ENCODE measurements around the gene YWHAG.

Gene YWHAG

DNA sequence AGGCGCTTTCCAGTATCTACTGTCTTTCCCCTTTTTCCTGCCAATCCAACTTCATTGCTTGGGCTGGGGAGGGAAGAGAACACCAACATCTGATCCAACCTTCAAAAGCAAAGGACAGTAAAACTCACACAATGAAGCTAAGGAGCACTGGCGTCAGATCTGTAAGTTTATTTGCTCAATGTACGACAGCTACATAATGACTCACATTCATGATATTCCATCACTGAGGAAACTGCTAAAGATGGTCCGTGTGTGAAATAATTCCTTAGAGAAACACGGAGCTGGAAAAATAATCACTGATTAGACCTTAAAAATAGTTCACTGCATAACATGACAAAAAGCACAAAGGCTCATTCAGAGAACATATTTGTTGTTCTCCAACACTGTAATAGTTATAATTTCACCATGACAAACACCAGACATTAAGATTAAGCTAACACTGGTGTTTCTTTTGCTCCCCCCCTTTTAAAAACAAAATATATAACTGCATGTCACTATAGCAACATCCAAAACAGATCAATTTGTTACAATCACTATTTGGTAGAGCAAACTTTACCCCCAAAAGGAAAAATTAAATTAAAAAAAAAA, 32.1 kb downstream of the YWHAG start:
- in situ Hi-C loops (cut with HindIII; ENCODE audit: low sequenced_read_pairs) = no loop called here

DNA sequence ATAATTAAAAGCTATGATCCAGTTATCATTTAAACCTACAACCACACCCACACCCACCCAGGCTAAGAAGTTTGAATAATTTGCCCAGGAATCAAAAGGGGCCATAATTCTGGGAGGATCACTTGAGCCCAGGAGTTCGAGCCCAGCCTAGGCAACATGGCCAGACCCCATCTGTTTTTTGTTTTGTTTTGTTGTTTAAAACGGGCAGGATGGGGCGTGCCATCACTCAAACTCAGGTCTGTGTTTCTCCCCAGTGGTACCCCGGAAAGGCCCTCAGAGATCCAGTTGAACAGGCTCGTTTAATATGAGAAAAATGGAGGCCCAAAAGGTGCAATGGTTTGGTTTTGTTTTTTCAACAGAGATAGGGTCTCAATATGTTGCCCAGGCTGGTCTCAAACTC, 33.0 kb downstream of the YWHAG start:
- in situ Hi-C loops (cut with HindIII; ENCODE audit: low sequenced_read_pairs) = no loop called here

DNA sequence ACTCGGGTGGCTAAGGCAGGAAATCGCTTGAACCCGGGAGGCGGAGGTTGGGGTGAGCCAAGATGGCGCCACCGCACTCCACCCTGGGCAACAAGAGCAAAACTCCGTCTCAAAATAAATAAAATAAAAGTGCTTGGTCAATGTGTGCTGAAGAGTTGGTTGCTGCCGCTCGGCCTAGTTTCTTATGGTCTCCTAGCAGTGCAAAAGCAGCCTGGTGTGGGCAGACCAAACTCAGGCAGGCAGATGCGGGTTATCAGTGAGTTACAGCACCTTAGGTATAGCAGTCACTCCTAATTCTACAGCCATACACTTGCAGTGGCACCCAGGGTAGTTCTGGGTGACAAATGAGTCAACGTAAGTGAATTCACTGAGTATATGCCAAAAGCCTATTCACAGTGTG, 33.7 kb downstream of the YWHAG start:
- in situ Hi-C loops (cut with HindIII; ENCODE audit: low sequenced_read_pairs) = no loop called here

DNA sequence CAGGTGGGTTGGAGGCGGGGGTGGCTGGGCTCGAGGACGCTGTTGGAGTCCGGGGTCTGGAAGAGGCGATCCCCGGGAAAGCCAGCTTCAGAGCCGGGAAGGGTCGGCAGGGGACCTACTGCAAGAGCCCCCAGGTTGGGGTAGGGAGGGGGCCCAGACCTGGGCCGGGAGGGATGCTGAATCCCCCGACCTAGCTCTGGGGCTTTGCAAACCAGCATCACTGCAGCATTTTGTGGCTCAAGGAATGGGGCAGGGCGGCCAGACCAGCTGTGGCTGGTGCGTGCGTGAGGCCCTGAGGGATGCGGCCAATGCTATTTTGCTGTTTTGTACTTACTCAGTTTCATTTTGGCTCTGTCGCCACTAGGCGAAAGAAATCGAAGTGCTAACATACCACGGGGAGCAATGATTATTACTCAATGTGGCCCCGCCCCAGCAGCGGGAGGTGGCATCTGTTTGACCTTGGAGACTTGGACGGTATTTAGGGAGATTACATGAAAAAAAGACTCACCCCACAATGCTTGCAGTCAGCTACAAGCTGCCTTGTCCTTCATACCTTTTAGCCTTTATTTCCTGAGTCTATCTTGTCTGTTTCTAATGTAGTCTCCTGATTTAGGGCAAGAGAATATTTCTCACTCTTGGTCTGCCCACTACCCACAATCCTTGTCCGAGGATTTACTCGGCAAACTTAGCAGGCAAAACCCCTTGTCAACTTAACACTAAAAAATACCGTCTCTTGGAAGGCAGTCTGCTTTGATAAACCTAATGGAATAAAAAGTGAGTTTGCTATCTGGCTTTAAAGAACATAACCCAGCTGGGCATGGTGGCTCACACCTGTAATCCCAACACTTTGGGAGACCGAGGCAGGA, 40.1 kb downstream of the YWHAG start:
- in situ Hi-C loops (cut with HindIII; ENCODE audit: low sequenced_read_pairs) = loop anchor here (10.0 kb wide), 1 partner anchor 114 kb away; the partner anchor contains the start of gene SRRM3

DNA sequence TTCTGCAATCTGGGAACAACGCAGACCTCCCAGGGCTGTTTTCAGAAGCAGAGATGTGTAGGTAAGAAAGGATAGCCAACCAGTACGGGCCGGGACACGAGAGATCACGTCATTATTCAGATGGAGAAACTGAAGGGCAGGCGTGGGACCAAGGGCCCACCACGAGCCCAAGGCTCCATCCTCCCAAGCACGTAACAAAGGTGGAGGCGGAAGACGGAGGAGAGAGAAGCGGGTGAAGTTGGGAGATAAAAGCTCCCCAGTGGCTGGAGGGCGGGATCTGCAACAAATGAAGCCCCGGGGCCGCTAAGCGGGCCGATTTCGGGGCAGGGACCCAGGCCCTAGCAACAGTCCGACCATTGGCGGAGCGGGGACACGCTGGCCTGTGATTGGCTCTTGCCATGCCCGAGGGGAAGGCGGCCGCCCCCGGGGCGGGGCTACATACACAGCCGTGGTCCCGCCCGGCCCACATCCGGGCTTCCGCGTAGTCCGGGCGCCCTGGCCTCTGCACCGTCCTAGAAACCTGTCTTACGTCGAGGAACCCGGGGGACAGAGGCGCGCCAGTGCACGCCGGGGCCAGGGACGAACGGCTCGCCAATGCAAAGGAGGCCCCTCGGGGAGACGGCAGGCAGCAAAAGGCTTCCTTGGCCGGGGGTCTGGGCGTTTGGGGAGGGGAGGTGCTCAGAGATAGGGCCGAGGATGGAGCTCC, 40.9 kb downstream of the YWHAG start:
- in situ Hi-C loops (cut with HindIII; ENCODE audit: low sequenced_read_pairs) = loop anchor here (10.0 kb wide), 1 partner anchor 113 kb away; the partner anchor contains the start of gene SRRM3

DNA sequence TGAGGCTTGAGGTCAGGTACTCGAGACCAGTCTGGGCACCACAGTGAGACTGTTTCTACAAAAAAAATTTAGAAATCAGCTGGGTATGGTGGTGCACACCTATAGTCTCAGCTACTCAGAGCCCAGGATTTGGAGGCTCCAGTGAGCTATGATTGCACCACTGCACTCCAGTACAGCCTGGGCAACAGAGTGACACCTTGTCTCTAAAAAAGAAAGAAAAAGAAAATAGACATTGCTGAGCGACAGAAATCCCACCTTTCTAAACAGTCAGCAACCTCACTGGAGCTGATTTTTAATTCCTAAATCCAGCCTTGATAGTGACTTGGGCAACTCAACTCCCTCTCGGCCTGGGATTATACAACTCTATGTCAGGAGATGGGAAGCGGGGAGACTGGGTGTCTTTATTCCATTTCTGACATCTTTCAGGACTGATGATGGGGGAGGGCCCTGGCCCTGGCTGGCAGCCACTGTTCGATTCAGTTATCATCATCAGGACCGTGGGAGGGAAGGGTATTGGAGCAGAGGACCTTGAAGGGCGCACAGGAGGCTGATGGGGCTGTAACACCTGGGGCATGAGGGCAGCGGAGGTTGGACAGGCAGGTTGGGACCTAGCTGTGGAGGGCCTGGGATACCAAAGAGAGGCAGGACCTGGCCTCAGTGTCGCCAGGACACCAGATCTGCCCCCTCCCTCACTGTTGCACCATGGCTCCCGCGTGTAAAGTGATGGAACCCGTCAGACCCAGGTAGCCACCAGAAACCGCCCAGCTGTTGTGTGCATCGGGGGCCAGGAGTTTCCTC, 41.6 kb downstream of the YWHAG start:
- in situ Hi-C loops (cut with HindIII; ENCODE audit: low sequenced_read_pairs) = loop anchor here (10.0 kb wide), 1 partner anchor 112 kb away; the partner anchor contains the start of gene SRRM3

DNA sequence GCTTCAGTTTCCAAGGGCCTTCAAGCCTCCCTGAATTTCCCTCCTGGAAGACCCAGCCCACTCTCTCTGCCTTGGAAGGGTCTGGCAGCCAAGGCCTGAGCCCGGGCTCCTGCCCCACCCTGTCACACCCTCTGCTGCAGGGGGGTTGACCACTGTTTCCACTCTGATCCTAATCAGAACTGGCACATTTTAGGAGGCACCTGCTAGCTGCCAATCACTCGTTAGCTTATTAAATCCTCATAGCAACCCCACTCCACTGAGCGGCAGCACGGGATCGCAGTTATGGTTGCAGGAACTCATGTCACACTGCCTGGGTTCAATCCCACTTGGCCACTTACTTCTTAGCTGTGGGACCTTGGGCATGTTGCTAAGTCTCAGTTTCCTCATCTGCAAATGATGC, 43.4 kb downstream of the YWHAG start:
- in situ Hi-C loops (cut with HindIII; ENCODE audit: low sequenced_read_pairs) = loop anchor here (10.0 kb wide), 1 partner anchor 111 kb away; the partner anchor contains the start of gene SRRM3

DNA sequence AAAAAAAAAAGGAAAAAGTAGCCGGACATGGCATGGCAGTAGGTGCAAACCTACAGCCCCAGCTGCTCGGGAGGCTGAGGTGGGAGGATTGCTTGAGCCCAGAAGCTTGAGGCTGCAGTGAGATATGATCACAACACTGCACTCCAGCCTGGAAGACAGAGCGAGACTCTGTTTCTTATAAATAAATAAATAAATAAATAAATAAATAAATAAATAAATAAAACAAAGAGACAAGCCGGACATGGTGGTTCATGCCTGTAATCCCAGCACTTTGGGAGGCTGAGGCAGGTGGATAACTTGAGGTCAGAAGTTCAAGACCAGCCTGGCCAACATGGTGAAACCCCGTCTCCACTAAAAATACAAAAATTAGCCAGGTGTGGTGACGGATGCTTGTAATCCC, 44.1 kb downstream of the YWHAG start:
- in situ Hi-C loops (cut with HindIII; ENCODE audit: low sequenced_read_pairs) = loop anchor here (10.0 kb wide), 1 partner anchor 110 kb away; the partner anchor contains the start of gene SRRM3

DNA sequence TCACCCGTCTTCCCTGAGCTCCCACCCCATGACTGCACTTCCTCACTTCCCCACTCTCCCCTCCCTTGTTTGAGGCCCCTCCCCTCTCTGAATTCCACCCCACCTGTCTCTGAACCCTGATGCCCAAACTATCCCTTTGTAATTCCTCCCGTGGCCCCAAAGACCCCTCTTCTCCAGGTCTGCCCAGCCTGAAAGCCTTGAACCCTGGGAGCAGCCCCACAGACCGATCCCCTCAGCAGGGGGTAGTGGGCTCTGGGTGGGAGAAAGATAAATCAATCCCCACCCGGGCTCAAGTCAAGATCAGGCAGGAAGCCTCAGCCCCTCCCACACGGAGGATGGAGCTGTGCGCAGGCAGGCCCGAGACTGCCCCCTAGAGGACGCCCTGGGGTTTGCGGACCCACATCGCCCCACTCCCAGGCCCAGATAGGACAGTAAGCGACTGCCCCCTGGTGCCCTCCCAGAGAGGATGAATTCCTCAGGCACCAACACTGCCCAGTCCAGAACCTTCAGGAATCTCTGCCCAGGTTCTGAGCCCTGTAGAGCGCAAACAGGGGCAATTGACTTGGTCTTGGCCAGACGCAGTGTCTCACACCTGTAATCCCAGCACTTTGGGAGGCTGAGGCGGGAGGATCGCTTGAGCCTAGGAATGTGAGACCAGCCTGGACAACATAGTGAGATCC, 44.6 kb downstream of the YWHAG start:
- in situ Hi-C loops (cut with HindIII; ENCODE audit: low sequenced_read_pairs) = loop anchor here (10.0 kb wide), 1 partner anchor 109 kb away; the partner anchor contains the start of gene SRRM3

DNA sequence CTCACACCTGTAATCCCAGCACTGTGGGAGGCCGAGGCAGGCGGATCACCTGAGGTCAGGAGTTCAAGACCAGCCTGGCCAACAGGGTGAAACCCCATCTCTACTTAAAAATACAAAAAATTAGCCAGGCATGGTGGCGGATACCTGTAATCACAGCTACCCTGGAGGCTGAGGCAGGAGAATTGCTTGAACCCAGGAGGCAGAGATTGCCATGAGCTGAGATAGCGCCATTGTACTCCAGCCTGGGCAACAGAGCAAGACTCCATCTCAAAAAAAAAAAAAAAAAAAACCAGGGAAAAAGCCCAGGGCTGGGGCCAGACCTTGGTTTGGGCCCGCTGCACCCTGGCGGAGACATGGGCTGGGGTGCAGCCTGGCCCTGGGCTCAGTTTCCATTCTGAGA, 47.0 kb downstream of the YWHAG start:
- in situ Hi-C loops (cut with HindIII; ENCODE audit: low sequenced_read_pairs) = loop anchor here (10.0 kb wide), 1 partner anchor 107 kb away; the partner anchor contains the start of gene SRRM3

DNA sequence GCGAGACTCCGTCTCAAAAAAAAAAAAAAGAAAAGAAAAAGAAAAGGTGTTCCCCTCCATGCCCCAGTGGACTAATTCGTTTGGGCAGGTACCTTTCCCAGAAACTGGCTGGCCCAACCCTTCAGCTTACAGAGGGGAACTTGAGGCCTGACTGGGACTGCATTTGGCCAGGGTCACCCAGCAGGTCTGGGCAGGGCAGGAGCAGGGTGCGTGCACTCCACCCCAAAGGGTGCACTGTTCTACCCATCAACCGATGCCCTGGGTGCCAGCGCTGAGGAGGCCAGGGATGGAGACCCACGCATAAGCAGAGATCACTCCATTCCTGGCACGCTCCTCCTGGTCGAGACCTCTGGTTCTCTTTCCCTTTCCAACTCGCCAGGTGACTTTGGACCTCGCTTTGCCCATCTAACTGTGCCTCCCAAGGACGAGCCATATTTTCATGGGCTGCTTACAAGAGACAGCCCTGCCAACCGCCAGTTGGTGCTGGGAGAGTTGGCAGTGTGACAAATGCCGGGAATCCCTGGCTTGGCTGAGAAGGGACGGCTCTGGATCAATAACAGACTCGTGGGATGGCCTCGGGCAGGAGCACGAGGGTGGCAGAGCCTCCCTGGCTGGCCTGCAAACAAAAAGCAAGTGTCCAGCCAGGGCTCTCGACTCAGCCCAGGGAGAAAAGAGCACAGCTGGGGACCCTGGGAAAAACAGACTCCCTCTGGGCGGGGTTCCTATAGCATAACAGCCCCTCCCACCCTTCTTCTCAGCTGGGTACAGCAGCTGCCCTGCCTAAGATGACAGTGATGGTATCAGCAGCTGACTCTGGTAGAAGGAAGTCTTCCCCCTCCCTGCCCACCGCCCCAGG, 48.5 kb downstream of the YWHAG start:
- in situ Hi-C loops (cut with HindIII; ENCODE audit: low sequenced_read_pairs) = loop anchor here (10.0 kb wide), 1 partner anchor 106 kb away; the partner anchor contains the start of gene SRRM3

DNA sequence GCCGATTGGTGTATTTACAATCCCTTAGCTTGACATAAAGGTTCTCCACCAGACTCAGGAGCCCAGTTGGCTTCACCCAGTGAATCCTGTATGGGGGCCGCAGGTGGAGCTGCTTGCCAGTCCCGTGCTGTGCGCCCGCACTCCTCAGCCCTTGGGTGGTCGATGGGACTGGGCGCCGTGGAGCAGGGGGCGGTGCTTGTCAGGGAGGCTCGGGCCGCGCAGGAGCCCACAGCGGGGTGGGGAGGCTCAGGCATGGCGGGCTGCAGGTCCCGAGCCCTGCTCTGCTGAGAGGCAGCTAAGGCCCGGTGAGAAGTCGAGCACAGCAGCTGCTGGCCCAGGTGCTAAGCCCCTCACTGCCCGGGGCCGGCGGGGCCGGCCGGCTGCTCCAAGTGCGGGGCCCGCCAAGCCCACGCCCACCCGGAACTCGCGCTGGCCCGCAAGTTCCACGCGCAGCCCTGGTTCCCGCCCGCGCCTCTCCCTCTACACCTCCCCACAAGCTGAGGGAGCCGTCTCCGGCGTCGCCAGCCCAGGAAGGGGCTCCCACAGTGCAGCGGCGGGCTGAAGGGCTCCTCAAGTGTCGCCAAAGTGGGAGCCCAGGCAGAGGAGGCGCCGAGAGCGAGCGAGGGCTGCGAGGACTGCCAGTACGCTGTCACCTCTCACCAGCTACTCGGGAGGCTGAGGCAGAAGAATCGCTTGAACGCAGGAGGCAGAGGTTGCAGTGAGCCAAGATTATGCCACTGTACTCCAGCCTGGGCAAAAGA, 49.3 kb downstream of the YWHAG start:
- in situ Hi-C loops (cut with HindIII; ENCODE audit: low sequenced_read_pairs) = loop anchor here (5.0 to 10.0 kb wide), 3 partner anchors 67 to 115 kb away; partner anchors contain the start of genes SRRM3 and ZP3

DNA sequence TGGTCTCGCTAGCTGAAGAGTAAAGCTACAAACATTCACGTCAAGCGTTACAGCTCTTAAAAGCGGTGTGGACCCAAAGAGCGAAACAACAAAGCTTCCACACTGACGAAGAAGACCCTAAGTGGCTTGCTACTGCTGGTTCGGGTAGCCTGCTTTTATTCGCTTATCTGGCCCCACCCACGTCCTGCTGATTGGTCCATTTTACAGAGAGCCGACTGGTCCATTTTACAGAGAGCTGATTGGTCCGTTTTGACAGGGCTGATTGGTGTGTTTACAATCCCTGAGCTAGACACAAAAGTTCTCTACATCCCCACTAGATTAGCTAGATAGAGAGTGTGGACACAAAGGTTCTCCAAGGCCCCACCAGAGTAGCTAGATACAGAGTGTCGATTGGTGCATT, 49.9 kb downstream of the YWHAG start:
- in situ Hi-C loops (cut with HindIII; ENCODE audit: low sequenced_read_pairs) = loop anchor here (5.0 to 10.0 kb wide), 2 partner anchors 67 to 116 kb away; partner anchors contain the start of gene ZP3

DNA sequence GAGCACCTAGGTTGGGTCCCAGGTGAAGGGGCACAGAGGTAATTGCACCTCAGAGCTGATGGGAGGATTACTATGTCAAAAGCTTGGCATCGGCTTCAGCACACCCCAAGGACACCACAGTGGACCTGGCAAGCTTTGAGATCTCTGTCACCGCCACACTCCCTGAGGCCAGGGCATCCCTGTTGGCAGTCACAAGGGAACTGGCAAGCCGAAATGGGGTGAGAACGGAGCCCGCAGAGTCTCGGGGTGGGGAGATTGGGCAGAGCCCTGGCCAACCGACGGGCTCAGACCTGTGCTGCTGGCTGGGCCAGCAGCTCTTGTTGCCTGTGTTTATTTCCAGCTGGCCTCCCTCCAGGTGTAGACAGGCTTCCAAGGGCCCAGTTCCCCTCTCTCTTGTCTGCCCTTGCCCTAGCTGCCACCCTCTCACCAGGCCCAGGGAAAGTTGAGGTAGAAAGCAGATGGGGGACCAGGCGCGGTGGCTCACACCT, 53.9 kb downstream of the YWHAG start:
- in situ Hi-C loops (cut with HindIII; ENCODE audit: low sequenced_read_pairs) = loop anchor here (5.0 to 10.0 kb wide), 2 partner anchors 63 to 120 kb away; partner anchors contain the start of gene ZP3

DNA sequence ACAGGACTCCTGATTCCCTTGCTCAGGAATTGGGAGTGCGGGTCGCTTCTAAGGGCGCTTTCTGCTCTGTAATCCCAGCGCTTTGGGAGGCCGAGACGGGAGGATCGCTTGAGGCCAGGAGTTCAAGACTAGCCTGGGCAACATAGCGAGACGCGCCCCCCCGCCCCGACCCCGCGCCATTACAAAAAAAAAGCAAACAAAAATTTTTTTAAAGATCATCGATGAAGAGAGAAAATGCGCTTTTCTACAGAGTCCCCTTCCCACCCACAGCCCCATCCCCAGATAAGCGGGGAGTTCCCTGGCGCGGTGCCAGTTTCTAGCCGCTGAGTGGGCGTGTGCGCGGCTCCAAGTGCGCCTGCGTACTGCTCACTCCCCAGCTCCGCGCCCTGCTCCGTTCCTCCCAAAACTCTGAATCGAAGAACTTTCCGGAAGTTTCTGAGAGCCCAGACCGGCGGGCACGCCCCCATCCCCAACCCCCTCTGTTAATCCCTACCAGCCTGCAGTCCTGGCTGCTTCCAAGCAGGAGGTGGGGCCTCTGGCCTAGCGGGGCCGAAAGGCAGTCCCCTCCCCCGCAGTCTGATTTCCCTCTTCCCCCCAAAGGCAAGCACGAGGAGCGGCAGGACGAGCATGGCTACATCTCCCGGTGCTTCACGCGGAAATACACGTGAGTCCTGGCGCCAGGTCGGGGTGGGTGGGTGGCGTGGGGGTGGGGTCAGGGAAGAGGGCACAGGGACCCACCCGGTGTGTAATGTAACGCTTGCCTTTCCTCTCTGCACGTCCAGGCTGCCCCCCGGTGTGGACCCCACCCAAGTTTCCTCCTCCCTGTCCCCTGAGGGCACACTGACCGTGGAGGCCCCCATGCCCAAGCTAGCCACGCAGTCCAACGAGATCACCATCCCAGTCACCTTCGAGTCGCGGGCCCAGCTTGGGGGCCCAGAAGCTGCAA, 55.3 kb downstream of the YWHAG start:
- in situ Hi-C loops (cut with HindIII; ENCODE audit: low sequenced_read_pairs) = loop anchor here (10.0 kb wide), 1 partner anchor 121 kb away; the partner anchor contains the start of gene ZP3

Measured in endothelial cell of hepatic sinusoid (primary cell).